Effector CD8-positive, alpha-beta T cell (primary cell): ENCODE measurements around the gene FAF2.

Source experiments
- DNase-seq: peaks from one replicate; lab custom pipeline; 2025; lab: John Stamatoyannopoulos, UW

FAF2 gene

GRCh38 chr5:176530983-176531901 is 83.1 kb downstream of the FAF2 start:
- DNase-seq = no peak

- no peak for DNase-seq
Observed at GRCh38 chr5:176531902-176532493, 83.8 kb downstream of the FAF2 start.

DNA sequence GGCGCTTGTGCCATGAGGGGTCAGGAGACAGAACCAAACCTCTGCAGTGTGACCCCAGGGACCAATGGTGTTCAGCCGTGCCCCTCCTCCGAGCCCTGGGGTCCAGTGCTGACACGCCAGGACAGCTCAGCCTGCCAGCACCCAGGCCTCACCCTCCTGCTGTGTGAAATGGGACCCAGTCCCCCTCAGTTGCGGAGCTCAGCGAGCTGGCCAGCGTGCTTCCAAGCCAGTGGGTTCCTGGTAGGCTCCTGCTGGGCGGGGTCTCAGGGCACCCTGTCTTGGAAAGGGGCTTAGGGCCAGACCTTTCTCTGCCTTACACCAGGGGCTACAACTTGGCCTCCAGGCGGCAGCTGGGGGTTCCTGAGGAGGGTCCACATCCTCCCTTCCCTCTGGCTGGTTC is 84.6 kb downstream of the FAF2 start:
- DNase-seq = no peak

DNA sequence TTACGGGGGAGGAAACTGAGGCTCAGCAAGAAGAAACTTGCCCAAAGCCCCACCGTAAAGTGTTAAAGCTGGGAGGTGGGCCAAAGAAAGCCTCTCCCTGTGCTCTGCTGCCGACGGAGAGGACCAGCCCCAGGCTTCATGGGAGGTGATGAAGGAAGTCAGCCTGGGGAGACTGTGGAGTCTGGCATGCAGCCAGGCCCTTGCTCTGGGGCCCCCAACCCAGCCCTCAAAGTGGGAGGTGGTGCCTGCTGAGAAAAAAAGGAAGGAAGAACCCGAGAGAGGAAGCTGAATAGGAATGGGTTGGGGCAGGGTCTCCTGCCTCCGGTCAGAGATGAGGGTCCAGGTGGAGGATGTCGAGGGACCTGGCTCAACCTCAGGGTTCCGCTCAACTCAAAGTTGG is 85.2 kb downstream of the FAF2 start:
- DNase-seq = no peak

DNA sequence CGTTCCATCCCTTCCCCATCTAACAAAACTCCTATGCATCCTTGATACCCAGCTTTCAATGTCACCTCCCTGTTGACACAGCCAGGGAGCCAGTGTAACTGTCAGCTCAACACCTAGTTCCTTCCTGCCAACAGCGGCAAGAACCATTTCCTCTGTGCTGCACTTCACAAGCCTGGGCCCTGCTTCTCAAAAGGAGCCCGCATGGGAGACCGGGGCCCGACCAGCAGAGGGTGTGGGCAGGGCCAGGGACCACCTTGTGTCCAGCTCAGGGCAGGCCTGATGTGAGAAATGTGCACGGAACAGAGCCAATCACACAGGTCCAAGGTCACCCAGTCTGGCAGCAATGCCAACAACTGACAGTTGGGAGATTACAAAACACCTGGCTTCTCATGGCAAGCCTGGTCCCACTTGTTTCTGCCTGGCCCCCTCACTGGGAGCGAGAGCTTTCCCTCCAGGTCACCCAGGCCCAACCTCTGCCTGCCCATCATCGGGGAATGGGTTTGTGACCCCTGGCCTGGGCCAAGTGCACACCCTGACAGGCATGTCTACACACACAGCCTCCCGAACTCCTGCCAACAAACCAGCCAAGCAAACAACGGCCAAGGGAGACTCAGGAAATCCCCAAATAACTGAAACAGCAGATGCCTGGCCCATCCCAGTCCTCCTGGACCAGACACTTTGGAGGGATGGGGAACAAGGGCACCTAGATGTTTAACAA is 85.9 kb downstream of the FAF2 start:
- DNase-seq = no peak

DNA sequence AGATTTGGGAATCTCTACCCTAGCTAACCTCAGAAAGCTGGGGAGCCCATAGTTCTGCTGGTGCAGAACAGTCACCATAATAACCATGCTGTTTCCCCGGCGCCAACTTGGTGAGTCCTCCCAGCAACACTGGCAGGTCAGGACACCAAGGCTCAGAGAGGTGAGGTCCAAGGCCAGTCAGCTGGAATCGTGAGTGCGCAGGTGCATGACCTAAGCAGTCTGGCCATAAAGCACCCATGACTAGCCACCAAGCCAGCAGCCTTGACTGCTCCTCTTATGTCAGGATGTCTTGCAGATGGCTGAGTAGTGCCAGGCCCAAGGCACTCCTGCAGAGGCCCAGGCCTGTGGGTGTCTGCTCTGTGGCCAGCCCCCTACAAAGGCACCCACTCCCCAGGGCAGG is 86.5 kb downstream of the FAF2 start:
- DNase-seq = no peak

DNA sequence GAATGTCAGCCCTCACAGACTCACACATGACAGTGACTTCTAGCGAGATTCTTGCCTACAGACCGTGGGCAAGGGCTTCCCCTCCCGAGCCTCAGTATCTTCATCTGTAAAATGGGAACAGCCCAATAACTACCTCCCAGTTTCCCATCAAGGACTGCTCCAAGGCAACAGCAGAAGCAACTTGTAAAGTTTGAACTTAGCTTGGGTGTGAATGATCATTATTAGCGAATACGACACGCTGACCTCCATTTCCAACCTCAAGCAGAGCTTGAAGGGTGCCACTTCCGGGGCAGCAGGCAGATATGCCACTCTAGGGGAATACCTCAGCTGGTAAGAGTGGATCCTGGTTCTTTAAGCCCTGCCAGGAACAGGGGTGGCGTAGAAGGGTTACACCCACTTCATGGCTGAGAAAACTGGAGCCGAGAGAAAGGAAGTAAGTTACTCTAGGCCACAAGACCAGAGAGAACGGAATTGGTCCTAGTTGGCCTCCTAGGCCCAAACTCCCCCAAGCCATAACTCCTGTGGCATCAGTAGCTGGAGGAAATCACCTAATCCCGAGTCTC is 87.0 kb downstream of the FAF2 start:
- DNase-seq = no peak

GRCh38 chr5:176535664-176536131 is 87.5 kb downstream of the FAF2 start:
- DNase-seq = no peak

- peak; percentile 69 for DNase-seq
Observed at GRCh38 chr5:176536132-176536901, 88.1 kb downstream of the FAF2 start.

GRCh38 chr5:176536902-176537553 is 88.8 kb downstream of the FAF2 start, which contains the start of gene RNF44:
TSS of gene RNF44 (minus strand) at chr5:176537402. CDS start at chr5:176532472, 4,930 bp downstream.
- DNase-seq = peak; percentile 97

- DNase-seq = peak; percentile 95
Observed at GRCh38 chr5:176537554-176538229, 89.5 kb downstream of the FAF2 start.

DNA sequence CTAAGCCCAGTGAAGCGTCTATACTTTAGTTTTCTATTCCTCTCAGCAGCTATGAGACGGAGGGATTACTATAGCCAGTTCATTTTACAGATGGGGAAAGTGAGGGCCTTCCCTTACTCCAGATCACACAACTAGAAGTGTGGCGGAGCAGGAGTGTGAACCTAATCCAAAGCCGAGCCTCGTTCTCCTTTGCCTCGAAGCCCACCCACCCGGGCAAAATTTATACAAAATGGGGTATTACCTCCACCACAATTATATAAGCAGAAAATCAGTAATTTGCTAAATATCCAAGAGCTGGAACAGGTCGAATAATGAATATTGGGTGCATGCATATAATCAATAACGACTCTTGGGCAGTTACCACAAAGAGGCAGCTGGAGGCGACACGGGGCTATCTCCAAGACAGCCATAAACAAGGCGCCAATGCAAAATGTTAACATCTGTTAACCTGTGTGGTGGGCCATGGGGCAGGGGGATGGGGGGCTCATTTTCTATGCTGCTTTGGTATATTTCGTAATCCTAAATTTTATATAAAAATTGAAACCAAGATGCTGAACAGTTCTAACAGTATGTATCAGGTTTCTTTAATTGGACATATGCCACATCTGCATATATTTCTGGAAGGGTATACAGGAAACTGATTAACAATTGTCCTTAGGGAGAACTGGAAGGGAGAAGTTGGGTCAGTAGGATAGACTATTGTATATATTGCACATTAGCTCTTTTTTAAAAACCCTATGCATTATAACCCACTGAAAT is 90.2 kb downstream of the FAF2 start:
- no peak for DNase-seq

GRCh38 chr5:176538989-176539384 is 90.8 kb downstream of the FAF2 start:
- DNase-seq = no peak

GRCh38 chr5:176540476-176540899 is 92.3 kb downstream of the FAF2 start:
- no peak for DNase-seq

DNA sequence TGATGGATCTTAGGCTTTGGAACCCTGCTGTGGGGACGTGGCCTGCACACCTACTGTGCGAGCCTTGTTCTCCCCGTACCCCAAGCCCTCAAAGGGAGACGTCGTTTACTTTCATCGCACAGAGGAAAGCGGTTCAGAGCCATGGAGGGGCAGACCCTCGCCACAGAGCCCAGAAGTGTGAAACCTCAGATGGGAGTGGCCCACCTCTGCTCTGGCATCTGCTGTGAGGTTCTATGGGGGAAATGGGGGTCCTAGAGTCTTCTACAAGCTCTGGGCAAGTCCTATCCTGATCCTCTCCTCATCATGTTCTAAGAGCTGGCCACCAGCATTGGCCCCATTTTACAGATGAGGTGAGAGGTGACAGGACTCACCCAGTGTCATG is 92.8 kb downstream of the FAF2 start:
- DNase-seq = no peak

DNA sequence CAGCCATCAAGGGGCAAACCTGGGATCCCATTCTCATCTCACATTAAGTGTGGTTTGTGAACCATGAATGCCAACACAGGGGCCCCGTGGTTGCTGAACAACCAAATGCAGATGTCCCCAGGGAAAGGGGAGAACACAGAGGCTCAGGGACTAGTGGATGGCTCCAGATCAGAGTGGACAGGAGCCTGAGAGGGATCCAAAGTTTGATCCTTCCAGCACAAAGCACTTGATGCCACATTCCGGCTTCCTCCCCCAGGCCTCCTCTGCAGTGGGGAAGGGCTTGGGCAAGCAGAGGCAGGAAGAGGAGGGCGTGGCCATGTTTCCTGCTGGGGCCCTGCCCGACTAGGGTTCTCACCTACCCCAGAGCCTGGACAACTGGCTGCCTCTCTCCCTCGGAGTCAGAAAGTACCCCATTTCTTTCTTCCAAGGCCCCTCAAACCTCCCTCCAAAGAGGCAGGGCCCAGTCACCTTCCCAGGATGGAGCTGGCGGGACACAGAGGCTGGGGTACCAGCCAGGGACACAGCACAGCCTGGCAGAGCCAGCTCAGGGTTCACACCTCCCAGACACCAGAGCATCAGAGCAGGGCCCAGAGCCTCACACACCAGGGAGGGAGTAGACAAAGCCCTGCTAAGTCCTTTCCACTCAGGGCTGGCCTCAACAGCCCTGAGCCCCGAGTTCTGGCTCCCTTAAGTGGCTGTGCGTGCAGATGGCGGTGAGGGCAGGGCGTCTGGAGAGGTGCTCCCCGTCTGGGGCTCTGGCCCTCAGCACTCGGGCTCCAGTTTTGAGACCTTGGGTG is 93.4 kb downstream of the FAF2 start:
- DNase-seq = peak; percentile 48

DNA sequence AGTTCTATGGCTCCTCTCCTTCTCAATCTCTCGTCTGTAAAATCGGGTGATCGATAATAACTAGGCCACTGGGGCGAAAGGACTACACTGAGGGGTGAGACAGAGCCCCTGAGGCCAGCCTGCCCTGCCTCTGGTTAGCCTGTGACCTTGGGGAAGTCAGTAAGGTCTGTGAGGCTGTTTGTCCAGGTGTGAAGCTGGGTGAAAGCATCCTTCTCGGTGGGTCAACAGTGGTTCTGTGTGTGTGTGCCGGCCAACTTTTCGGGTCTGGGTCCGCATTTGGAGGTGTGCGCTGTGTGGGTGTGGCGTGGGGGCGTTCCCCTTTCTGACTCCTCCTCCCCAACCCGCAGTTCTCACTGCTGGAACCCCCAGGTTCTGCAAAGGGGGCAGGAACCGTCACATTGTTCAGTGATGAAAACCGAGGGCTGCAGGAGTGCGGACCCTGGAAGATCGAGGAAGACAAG is 94.0 kb downstream of the FAF2 start:
- DNase-seq = peak; percentile 32

DNA sequence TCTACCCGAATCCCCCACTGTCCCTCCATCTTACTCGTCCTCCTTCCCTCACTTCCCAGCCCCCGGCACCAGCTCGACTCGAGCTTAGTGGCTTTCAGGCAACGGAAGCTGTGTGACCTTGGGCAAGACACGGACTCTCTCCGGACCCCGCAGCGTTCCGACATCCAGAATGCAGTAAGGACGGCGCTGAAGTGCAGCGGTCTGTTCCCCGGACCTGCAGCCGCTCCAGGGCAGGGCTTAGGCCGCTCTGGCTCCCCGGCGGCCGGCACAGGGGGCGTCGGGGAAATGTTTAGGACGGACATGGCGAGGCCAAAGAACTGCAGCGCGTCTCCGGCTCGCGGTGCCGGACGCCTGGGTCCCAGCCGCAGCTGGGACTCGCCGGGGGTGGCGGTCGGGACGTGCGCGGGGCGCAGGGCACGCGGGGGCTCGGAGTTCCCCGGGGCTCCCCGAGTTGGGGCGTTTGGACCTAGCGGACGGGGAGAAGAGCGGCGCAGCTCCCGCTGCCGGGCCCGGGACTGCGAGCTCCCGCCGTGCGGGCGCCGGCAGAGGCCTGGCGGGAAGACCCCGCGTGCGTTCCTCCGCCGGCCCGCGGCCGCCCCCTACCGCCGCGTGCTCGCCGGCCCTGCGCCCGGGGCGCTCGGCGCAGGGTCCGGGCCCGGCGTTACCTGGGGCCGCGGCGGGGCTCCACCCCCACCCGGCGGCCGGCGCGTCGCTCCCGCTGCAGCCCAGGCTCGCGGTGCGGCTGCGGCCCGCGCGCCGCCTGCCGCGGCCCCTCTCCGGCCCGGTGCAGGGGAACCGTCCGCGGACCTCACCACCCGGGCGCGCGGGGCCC is 94.6 kb downstream of the FAF2 start:
- DNase-seq = peak; percentile 18
